Limb (tissue), 2 donors: ENCODE measurements around the gene ENG.
"Not testable (repeated sequence)": the region's sequence is repeated elsewhere in the genome, so short reads cannot be mapped to it uniquely, and the experiment has no call there.

Source experiments
- DNase-seq, 2 donors: peaks; one replicate each; pipeline ENCODE4 v3.0.0-alpha.2; 2016; ENCODE audit errors: extremely low spot score in 2 of 2

ENG gene

DNA sequence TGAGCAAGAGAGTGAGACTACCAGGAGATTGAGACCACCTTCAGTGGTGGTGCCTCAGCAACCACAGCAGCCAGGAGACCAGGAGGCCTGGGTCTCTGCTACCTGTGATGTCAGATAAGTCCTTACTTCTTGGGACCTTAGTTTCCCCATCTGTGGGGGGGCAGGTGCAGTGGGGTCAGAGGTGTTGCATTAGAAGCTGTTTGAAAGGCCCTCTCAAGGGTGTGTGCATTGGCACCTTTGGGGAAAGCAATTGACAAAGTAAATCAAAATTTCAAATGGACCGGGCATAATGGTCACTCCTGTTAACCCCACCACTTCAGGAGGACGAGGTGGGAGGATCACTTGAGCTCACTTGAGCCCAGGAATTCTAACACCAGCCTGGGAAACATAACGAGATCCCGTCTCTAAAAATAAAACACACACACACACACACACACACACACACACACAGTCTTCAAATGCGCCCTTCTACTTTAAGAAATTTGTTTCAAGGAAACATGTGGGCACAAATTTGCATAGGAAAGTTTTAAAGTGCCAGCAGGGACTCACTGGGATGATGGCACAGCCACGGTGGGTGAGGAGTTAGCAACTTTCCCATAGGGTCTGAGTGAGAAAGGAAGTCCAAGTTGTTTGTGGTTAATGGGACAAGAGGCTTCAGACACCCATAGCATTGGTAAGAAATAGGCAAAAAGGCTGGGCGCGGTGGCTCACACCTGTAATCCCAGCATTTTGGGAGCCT lies 24.4 kb upstream of the ENG start:
- peak in 1 of 2 donors; percentile 27 for DNase-seq

DNA sequence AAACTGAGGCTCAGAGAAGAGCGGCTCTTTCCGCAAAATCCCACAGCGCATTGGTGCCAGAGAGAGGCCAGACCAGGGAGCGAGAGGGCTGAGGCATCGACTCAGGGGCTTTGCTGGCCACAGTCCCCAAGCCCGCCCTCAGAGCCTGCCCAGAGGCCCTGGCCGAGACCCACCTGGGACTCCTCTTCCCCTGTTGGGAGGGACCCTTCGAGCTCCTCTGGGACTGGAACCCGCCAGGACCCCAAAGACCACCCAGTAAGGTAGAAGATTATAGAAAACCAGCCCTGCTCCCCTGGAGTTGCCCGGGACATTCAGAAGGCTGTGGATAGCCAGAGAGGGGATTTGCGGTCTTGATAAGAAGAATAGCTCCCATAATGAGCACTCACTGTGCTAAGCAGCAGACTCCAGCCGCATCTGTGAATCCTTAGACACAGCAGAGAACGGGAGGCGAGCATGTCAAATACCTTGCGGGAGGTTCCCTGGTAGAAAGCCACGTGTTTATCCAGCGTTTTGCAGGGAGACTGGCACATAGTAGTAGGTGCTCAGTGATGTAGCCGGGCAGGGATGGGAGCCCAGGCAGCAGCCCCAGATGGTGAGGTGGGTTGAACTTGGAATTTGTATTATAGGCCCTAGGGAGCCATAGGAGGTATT lies 23.7 kb upstream of the ENG start:
- no peak for DNase-seq

GRCh38 chr9:127877566-127877998 lies 23.1 kb upstream of the ENG start, which contains the start of gene AK1:
TSS of gene AK1 (minus strand) at chr9:127877675. CDS start at chr9:127874617, 3,058 bp downstream.
- peak; percentile 68 to 86 for DNase-seq

GRCh38 chr9:127876764-127877562 lies 22.5 kb upstream of the ENG start:
- no peak for DNase-seq

GRCh38 chr9:127876026-127876763 lies 21.7 kb upstream of the ENG start:
- peak in 1 of 2 donors; percentile 45 for DNase-seq

DNA sequence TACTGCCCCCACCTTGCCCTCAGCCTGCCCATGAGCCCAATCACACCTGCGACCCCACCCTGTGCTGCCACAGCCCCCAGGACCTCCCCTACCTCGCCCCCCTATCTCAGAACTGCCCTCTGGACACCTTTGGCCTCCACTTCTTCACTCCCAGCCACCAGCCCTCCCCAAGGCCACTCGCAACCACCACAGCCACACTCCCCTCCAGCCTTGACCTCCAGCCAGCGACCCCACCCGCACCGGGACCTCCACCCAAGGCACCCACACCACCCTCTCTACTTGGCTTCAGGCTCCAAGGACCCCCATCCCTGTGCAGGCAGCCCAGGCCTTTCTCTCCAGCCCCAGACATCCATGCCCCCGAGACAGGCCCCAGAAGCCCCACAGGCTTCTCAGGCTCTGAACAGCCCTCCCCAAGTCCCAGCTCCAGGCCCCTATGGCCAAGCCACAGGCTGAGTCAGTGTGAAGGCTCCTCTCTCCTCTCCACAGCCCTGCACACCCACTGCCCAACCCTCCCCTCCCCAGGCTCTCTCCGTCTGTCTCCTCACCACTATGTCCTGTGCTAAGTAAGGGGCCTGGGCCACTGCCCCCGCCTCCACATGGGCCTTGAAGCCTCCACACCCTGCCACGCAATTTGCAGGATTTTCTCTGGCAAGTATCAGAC lies 21.0 kb upstream of the ENG start:
- peak in 1 of 2 donors; percentile 48 for DNase-seq

GRCh38 chr9:127874301-127875221 lies 20.1 kb upstream of the ENG start:
- peak in 1 of 2 donors; percentile 40 for DNase-seq

GRCh38 chr9:127873886-127874285 lies 19.4 kb upstream of the ENG start:
- peak in 1 of 2 donors; percentile 47 for DNase-seq

GRCh38 chr9:127873223-127873691 lies 18.8 kb upstream of the ENG start:
- peak in 1 of 2 donors; percentile 67 for DNase-seq

DNA sequence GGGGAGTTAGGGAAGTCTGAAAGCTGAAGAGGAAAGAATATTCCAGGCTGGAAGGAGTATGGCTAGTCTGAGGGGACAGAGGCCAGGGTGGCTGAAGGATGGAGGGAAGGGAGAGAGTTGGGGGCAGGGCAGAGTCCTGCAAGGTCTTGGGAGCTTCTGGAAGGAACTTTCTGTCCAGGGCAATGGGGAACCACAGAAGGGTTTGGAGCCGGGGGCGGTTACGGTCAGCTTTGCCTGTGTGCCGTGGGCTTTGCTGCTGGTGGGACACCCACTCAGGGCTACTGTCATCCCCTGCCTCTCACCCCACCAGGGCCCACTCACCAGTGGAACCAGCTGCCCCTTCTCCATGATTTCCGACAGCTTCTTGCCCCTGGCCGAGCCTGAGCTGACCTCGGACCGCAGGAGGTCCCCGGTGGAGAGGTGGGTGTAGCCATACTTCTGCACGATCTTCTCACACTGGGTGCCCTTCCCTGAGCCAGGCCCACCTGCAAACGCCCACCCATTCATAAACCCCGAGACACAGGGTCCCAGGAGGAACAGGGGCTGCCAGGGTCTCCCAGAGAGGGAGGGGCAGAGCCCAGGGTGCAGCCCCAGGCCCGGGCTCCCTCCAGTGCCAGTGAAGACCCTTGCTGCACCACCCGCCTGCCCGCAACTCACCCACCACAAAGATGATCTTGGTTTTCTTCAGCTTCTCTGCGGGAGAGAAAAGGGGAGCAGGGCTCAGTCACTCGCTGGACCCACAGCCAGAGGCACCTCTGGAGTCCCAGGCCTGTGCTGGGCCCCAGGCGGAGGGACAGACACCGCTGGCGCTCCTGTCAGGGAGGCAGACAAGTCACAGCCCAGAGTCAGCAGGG lies 18.1 kb upstream of the ENG start:
- no peak for DNase-seq

- no peak for DNase-seq
These were observed 17.1 kb upstream of the ENG start for GRCh38 chr9:127871531-127871930.

- DNase-seq = no peak
These were observed 16.4 kb upstream of the ENG start for GRCh38 chr9:127870887-127871286.

DNA sequence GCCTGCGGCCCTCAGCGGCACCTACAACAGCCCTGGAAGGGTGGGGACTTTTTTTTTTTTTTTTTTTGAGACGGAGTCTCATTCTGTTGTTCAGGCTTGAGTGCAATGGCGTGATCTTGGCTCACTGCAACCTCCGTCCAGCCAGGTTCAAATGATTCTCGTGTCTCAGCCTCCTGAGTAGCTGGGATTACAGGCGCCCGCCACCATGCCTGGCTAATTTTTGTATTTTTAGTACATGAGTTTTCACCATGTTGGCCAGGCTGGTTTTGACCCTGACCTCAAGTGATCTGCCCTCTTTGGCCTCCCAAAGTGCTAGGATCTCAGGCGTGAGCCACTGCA lies 15.7 kb upstream of the ENG start:
- DNase-seq = not testable (repeated sequence)

- peak; percentile 70 to 89 for DNase-seq
These were observed 15.1 kb upstream of the ENG start for GRCh38 chr9:127869310-127870152.

DNA sequence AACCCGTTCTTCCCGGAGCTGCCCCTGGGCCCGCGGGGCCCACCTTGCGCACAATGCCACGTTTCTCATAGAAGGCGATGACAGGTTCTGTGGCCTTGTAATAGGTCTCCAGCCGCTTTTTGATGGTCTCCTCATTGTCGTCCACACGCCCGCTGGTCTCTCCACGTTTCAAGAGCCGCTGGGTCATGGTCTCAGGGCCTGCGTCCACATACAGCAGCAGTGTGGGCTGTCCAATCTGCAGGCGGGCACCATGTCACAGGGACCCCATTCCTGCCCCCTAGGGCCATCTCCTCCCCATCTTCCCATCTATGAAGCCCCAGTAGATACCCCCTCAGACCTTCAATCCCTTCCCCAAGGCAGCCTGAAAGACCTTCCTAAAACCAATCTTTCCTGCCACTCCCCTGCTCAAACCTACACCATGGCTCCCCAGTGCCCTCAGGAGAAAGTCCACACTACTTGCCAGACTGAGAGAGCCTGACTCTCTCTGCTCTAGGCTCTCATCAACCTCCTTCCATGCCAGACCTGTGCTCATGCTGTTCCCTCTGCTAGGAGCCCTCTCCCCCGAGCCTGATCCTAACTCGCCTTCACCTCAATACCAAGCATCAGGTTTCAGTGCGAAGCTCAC lies 13.9 kb upstream of the ENG start:
- peak in 1 of 2 donors; percentile 18 for DNase-seq

GRCh38 chr9:127867356-127868277 lies 13.2 kb upstream of the ENG start:
- DNase-seq = peak in 1 of 2 donors; percentile 25
